Effector memory CD4-positive, alpha-beta T cell (primary cell): ENCODE measurements around the gene PCDH17.

Experiments
- DNase-seq, 3 donors: peaks; one replicate each; pipeline ENCODE4 v3.0.0-alpha.2; 2020
- H3K27ac ChIP-seq: 2 replicates; pipeline ENCODE4 v1.7.0; 2013; ENCODE audit warnings: mild to moderate bottlenecking, low read length, moderate library complexity; ENCODE audit not compliant: insufficient read depth, poor library complexity, severe bottlenecking
- H3K27me3 ChIP-seq: replicated peaks from 2 replicates; pipeline ENCODE4 v1.7.0; 2013; ENCODE audit warnings: mild to moderate bottlenecking, low read length; ENCODE audit not compliant: insufficient read depth, control insufficient read depth, poor library complexity, severe bottlenecking
- H3K36me3 ChIP-seq: 2 replicates; pipeline ENCODE4 v1.7.0; 2013; ENCODE audit warnings: mild to moderate bottlenecking, low read length, moderate library complexity; ENCODE audit not compliant: control insufficient read depth, insufficient read depth
- H3K4me1 ChIP-seq: 2 replicates; pipeline ENCODE4 v1.7.0; 2013; ENCODE audit warnings: low read length, mild to moderate bottlenecking; ENCODE audit not compliant: control insufficient read depth, insufficient read depth, poor library complexity, severe bottlenecking
- H3K4me3 ChIP-seq: 2 replicates; pipeline ENCODE4 v1.7.0; 2013; ENCODE audit warnings: low read length, low read depth, mild to moderate bottlenecking; ENCODE audit not compliant: insufficient read depth, poor library complexity, severe bottlenecking
- H3K9me3 ChIP-seq: 2 replicates; pipeline ENCODE4 v1.7.0; 2013; ENCODE audit warnings: mild to moderate bottlenecking, low read length, moderate library complexity; ENCODE audit not compliant: control insufficient read depth

The PCDH17 gene

DNA sequence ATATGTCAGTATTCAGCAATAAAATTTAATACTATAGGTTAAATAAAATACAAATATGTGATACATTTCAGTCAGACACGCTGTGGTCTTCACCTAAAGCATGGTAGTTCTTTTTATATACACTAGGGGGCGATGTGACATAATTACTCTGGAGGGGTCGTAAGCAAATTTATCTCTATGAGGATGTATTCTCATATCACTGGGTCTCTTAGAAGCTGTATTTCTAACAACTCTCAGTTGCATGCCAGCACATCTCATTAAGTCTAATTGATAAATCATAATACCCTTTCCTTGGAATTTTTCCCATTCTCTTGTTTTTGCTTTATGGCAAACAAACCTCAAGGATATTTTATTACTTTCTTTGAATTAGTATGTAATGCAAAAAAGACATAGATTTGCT is 3.9 kb upstream of the PCDH17 start:
- Histone ChIP-seq H3K9me3 (no peaks in the 10 kb centered on the region), H3K4me3 (no peak overlapping the region), H3K36me3 (no peaks in the 10 kb centered on the region), H3K4me1 (peaks cover 19% of the 10 kb centered on the region), H3K27me3 (peaks cover 15% of the 10 kb centered on the region), H3K27ac (no peak overlapping the region)
- no peak for DNase-seq

DNA sequence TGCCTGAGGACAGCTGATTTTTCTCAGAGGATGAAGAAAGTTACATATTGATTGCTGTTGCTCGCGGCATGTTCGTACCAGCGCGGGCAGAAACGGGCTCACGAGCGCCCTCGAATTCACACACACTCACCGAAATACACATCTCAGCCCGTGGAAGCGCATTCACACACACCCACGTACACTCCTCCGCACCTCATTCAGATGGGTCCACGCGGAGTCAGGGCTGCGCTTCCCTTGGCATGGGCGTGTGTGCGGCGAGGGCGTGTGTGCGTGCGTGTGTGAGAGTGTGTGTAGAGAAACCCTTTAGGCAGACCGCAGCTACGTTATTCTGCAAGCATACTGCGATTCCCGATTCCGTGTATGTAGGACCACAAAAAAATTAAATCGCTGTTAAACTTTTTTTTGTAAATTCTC is 2.1 kb upstream of the PCDH17 start:
- no peak for DNase-seq
- Histone ChIP-seq H3K9me3 (peaks cover 3% of the 10 kb centered on the region), H3K36me3 (no peaks in the 10 kb centered on the region), H3K4me3 (peak overlapping the region; percentile 53), H3K4me1 (peaks cover 19% of the 10 kb centered on the region), H3K27ac (no peak overlapping the region), H3K27me3 (peaks cover 20% of the 10 kb centered on the region)

DNA sequence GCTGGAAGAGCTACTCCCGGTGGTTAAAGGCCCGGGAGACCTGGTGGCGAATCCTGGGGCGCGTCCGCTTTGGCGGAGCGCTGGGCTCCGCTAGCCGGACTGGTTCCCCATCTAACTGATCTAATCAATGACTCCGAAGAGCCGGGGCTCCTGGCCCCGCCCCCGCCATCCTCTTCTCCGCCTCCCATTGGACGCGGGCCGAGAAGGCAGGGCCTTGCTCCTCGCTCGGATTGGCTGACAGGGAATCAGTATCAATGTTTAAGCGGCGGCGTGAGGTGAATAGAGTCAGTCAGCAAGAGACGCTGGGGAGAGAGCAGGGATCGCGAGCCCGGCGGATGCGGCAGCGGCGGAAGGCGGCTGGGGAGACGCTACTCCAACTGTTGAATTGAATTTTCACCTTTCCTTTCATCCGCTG is 1.7 kb upstream of the PCDH17 start:
- peak; percentile 31 to 32 (median 31) for DNase-seq
- Histone ChIP-seq H3K27ac (no peak overlapping the region), H3K9me3 (peaks cover 3% of the 10 kb centered on the region), H3K36me3 (no peaks in the 10 kb centered on the region), H3K4me3 (peak overlapping the region; percentile 53), H3K27me3 (peaks cover 20% of the 10 kb centered on the region), H3K4me1 (peaks cover 19% of the 10 kb centered on the region)

DNA sequence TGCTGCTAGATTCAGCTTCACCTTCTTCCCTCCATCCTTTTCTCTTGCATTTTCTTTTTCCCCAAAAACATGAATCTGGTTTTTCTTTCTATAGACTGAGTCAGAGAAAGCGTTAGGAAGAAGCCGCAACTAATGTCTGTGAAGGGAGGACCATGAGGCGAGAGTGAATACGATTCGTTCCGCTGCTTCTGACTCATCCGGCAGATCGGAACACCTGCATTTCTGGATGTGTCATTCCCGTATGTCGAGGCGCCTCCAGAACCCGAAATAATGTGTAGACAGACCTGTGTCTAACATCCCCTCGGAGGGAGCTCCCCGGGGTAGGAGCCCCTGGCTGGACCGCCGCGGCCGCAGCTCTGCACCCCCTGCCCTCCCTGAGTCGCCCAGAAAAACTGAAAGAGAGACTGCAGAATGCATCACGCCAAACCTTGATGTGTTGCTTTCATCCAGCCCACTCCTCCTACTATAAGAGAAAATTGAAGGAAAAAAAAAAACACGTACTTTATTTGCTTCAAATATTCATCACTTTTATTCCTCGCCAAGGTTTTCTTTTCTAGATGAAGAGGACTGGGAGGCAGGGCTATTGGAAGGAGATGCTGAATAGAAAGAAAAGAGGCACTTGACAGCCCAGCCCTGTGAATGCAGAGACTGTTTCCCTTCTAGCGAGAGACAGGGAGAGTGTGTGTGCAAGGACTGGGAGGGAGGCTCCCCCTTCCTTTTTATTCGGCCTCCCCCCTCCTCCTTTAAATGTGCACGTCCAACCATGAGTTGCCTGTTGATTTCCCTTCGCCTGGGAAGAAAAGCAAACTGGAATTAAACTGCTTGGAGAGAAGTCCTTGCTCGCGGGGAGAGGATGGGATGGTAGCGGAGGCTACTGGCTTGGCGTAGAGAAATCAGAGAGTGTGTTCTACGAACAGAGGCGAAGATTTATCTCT is 616 bp upstream of the PCDH17 start:
- Histone ChIP-seq H3K4me1 (peaks cover 19% of the 10 kb centered on the region), H3K4me3 (peak overlapping the region; percentile 53), H3K27me3 (peaks cover 20% of the 10 kb centered on the region), H3K9me3 (peaks cover 3% of the 10 kb centered on the region), H3K27ac (no peak overlapping the region), H3K36me3 (no peaks in the 10 kb centered on the region)
- DNase-seq: no peak

DNA sequence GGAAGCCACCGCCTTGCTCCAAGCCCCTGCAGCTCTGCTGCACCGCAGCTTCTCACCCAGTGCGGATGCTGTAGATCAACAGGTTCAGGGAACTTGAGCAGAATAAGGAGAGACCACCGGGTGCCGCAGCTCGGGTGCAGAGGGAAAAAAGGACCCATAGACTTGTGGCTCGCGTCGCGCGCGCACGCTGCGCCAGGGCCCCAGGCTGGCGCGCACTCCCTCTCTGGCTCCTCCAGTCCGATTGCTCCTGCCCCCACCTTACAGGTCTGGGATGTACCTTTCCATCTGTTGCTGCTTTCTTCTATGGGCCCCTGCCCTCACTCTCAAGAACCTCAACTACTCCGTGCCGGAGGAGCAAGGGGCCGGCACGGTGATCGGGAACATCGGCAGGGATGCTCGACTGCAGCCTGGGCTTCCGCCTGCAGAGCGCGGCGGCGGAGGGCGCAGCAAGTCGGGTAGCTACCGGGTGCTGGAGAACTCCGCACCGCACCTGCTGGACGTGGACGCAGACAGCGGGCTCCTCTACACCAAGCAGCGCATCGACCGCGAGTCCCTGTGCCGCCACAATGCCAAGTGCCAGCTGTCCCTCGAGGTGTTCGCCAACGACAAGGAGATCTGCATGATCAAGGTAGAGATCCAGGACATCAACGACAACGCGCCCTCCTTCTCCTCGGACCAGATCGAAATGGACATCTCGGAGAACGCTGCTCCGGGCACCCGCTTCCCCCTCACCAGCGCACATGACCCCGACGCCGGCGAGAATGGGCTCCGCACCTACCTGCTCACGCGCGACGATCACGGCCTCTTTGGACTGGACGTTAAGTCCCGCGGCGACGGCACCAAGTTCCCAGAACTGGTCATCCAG is 964 bp downstream of the PCDH17 start:
- Histone ChIP-seq H3K27me3 (peaks cover 20% of the 10 kb centered on the region), H3K36me3 (no peaks in the 10 kb centered on the region), H3K4me1 (peaks cover 19% of the 10 kb centered on the region), H3K27ac (no peak overlapping the region), H3K9me3 (peaks cover 3% of the 10 kb centered on the region), H3K4me3 (peak overlapping the region; percentile 53)
- DNase-seq: no peak

DNA sequence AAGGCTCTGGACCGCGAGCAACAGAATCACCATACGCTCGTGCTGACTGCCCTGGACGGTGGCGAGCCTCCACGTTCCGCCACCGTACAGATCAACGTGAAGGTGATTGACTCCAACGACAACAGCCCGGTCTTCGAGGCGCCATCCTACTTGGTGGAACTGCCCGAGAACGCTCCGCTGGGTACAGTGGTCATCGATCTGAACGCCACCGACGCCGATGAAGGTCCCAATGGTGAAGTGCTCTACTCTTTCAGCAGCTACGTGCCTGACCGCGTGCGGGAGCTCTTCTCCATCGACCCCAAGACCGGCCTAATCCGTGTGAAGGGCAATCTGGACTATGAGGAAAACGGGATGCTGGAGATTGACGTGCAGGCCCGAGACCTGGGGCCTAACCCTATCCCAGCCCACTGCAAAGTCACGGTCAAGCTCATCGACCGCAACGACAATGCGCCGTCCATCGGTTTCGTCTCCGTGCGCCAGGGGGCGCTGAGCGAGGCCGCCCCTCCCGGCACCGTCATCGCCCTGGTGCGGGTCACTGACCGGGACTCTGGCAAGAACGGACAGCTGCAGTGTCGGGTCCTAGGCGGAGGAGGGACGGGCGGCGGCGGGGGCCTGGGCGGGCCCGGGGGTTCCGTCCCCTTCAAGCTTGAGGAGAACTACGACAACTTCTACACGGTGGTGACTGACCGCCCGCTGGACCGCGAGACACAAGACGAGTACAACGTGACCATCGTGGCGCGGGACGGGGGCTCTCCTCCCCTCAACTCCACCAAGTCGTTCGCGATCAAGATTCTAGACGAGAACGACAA is 1.8 kb downstream of the PCDH17 start:
- no peak for DNase-seq
- Histone ChIP-seq H3K36me3 (no peaks in the 10 kb centered on the region), H3K27me3 (peaks cover 20% of the 10 kb centered on the region), H3K4me1 (peaks cover 19% of the 10 kb centered on the region), H3K4me3 (peak overlapping the region; percentile 2), H3K9me3 (peaks cover 3% of the 10 kb centered on the region), H3K27ac (no peak overlapping the region)

DNA sequence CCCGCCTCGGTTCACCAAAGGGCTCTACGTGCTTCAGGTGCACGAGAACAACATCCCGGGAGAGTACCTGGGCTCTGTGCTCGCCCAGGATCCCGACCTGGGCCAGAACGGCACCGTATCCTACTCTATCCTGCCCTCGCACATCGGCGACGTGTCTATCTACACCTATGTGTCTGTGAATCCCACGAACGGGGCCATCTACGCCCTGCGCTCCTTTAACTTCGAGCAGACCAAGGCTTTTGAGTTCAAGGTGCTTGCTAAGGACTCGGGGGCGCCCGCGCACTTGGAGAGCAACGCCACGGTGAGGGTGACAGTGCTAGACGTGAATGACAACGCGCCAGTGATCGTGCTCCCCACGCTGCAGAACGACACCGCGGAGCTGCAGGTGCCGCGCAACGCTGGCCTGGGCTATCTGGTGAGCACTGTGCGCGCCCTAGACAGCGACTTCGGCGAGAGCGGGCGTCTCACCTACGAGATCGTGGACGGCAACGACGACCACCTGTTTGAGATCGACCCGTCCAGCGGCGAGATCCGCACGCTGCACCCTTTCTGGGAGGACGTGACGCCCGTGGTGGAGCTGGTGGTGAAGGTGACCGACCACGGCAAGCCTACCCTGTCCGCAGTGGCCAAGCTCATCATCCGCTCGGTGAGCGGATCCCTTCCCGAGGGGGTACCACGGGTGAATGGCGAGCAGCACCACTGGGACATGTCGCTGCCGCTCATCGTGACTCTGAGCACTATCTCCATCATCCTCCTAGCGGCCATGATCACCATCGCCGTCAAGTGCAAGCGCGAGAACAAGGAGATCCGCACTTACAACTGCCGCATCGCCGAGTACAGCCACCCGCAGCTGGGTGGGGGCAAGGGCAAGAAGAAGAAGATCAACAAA is 2.6 kb downstream of the PCDH17 start:
- peaks cover 20% of the 10 kb centered on the region for H3K27me3 ChIP-seq
- no peak for DNase-seq
- no peak overlapping the region for H3K4me3 ChIP-seq
- peaks cover 3% of the 10 kb centered on the region for H3K9me3 ChIP-seq
- H3K36me3 ChIP-seq: no peaks in the 10 kb centered on the region
- no peak overlapping the region for H3K27ac ChIP-seq
- peaks cover 16% of the 10 kb centered on the region for H3K4me1 ChIP-seq

DNA sequence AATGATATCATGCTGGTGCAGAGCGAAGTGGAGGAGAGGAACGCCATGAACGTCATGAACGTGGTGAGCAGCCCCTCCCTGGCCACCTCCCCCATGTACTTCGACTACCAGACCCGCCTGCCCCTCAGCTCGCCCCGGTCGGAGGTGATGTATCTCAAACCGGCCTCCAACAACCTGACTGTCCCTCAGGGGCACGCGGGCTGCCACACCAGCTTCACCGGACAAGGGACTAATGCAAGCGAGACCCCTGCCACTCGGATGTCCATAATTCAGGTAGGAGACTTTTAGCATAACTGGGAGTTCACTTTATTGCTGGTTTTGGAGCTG is 3.3 kb downstream of the PCDH17 start:
- H3K27me3 ChIP-seq: peaks cover 20% of the 10 kb centered on the region
- H3K27ac ChIP-seq: no peak overlapping the region
- peaks cover 13% of the 10 kb centered on the region for H3K4me1 ChIP-seq
- H3K9me3 ChIP-seq: peaks cover 3% of the 10 kb centered on the region
- H3K4me3 ChIP-seq: no peak overlapping the region
- DNase-seq: no peak
- H3K36me3 ChIP-seq: no peaks in the 10 kb centered on the region

DNA sequence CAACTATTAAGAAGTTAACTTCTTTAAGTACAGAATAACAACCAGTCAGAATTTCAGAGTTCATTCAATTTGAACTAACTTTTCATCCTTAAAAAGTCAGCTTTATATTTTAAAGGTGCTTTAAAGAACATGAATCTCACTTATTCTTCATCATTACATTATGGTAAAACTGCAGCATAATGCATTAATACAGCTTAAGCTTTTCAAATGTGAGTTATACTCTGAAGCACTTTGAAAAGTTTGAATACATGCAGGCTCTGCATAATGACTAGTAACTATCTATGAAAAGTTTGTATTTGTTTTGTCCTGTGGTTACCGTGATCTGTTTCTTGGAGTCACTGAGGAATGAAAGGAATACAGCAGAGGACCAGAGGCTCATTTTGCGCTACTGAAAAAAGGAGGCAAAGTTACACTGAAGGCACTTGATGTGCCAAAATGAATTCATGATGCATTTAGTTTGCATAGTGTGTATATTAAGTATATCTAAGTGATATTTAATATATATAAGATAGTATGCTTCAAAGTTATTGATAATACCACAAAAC is 4.1 kb downstream of the PCDH17 start:
- Histone ChIP-seq H3K27ac (no peak overlapping the region), H3K4me3 (no peak overlapping the region), H3K9me3 (peaks cover 3% of the 10 kb centered on the region), H3K27me3 (peaks cover 15% of the 10 kb centered on the region), H3K36me3 (no peaks in the 10 kb centered on the region), H3K4me1 (peaks cover 8% of the 10 kb centered on the region)
- no peak for DNase-seq
